T-helper 22 cell (primary cell): ENCODE data around the gene ATP8A2.

Source experiments
- DNase-seq: peaks from one replicate; pipeline ENCODE4 v3.0.0-alpha.2; 2020; ENCODE audit warnings: low read depth

Gene ATP8A2

GRCh38 chr13:25731536-25731935 is 359.8 kb downstream of the ATP8A2 start:
- DNase-seq, result no peak

- no peak for DNase-seq
Measured at GRCh38 chr13:25732111-25732865, 360.5 kb downstream of the ATP8A2 start.

DNA sequence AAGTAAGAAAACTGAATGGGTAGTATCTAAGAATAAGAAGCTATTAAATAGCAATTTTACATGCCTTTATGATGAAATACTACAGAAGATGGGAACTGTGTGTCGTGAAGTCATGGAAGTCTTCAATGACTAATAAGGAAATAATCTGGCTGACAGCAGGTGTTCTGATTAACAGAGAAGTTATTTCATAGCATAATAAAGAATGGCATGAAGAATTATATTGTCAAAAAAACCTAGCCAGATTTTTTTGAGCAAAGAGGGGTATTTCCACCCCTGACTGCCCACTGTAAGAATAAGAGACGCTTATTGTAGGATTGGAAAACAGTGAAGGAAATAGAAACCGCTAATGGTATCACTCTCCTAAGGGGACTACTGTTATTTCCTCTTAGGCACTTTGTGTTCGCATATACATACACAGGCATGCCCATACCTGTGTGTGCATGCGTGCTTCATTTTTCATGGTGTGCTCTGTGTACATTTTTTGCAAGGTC is 361.3 kb downstream of the ATP8A2 start:
- DNase-seq, result no peak

GRCh38 chr13:25733696-25734435 is 362.1 kb downstream of the ATP8A2 start:
- DNase-seq, result no peak

DNA sequence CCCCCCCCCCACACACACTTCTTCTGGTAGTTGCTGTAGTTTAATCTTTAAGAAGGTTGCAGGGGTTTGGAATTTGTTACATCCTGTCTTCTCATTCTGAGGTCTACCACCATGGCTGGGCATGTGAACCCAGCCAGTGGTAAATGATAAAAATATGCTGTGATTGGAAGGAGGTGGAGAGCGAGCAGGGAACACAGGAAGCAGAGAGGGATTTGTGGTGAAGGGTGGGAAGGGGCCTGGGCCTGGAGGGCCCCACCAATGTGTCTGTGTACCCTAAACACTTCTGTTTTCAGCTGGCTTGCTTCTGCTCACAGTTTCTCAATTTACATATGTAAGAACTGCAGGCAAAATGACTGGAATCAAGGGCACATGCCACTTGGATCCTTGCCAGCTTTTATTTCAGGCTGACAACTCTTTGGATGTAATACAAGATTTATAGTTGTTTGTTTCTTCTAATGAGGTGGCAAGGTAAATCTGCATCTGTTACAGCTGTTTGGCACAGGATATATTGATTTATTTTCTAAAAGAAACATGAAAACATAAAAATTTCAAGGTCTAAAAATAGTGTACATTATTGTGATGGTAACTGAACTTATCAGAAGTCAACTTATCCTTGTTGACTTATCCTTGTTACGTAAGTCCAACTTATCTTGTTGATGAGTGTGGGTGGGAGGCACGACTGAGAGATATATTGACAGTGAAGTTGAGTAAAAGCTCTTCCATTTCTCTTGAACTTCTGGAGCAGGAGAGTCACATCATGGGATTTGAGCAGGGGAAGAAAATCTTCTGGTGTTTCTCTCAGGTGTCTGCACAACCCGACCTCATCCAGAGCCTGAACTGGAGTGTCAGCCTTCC is 366.8 kb downstream of the ATP8A2 start:
- no peak for DNase-seq

- DNase-seq, result no peak
Measured at GRCh38 chr13:25739376-25739775, 367.6 kb downstream of the ATP8A2 start.

DNA sequence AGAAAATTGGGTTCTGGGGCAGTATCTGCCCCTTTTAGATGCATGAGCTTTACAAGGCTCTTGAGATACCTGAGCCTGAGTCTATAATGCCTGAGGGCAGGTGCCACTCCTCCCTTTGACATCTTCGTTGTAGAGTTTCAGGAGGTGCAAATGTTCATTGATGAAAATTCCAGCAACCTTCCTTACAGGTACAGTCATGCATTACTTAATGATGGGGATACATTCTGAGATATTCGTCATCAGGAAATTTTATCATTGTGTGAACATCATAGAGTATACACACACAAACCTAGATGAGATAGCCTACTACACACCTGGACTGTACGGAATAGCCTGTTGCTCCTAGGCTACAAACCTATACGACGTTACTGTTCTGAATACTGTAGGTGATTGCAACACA is 370.0 kb downstream of the ATP8A2 start:
- DNase-seq, result no peak

DNA sequence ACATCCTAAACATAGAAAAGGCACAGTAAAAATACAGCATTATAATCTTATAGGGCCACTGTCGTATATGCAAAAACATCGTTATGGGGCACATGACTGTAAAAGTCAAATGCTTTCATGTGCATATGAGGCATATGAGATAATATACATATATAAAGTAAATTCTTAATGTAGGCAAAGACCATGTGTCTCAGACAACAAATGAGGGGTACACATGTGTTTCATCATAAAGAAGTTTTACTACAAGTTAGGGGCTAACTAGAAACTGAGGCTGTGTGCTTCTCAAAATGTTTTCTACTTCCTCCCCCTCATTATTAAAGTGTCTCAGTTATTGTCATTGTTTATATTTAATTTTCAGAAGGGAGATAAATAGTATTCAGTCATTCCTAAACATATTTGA is 370.4 kb downstream of the ATP8A2 start:
- DNase-seq, result no peak

GRCh38 chr13:25743421-25743820 is 371.6 kb downstream of the ATP8A2 start:
- no peak for DNase-seq

DNA sequence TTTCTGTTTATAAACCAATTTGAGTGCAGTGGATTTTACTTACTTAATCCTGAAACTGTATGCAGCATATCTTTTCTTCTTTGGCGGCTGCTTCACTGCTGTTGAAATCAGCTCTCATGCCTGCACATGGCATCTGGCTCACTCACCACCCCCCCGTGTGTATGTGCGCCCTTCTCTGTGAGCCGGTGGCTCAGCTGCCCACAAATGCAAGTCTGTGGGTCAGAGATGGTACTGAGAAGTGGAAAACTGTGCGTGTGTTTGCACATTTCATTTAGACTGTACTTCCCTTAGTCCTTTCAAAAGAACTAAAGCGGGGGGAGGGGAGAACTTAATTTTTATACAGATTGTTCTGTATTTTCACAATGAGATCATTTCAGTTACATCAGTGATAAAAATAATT is 372.4 kb downstream of the ATP8A2 start:
- DNase-seq, result no peak

DNA sequence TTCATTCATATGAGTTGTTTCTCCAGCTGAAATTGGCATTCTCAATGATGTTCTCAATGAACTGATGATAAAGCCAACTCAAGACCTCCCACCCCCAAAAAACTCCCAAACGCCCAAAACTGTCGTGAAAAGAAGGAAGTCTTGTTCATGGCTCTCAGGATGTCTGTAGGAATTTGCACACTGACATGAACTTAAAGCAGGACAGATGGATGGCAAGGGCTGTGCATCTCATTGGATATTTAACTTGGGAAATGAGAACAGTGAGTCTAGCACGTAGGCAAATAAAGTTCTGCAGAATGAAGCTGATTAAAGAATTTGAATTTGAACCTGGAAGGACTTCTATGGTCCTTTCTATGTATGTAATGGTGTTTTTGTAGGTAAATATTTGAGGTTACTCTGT is 374.4 kb downstream of the ATP8A2 start:
- DNase-seq, result no peak

- DNase-seq, result no peak
Measured at GRCh38 chr13:25752957-25753551, 381.3 kb downstream of the ATP8A2 start.

DNA sequence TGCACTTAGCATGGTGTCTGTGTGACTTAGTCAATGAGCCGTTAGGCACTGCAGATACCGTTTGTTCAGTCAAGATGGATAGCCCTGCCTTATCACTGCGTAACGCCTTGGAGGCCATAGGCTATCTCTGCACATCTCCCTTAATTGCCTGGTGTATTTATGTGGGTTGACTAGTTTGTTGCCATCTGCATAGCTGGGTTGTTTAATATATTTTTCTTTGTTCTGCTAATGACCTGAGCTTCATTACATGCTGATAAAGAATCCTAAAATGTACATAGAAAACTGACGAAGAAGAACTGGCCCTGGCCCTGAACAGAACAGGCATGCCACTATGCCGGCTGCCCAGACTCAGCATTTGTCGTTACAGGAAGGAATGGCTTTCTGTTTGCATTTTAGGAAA is 382.2 kb downstream of the ATP8A2 start:
- DNase-seq, result no peak

DNA sequence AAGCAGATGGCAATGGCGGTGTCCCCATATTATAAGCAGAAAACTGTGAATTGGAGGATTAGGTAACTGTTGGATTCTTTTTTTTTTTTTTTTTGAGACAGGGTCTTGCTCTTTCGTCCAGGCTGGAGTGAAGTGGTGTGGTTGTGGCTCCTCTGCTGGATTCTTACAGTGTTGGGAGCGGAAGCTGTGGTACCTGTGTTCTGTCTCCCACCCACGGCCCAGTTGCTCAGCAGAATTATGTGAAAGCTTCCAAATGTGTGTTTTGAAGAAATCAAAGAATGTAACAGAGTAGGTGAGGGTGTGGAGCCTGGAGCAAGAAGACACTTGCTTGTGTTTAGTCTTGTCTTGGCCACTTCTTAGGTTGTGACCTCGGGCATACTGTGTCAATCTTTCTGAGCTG is 384.5 kb downstream of the ATP8A2 start:
- DNase-seq, result no peak

GRCh38 chr13:25756912-25757311 is 385.1 kb downstream of the ATP8A2 start:
- DNase-seq, result no peak

DNA sequence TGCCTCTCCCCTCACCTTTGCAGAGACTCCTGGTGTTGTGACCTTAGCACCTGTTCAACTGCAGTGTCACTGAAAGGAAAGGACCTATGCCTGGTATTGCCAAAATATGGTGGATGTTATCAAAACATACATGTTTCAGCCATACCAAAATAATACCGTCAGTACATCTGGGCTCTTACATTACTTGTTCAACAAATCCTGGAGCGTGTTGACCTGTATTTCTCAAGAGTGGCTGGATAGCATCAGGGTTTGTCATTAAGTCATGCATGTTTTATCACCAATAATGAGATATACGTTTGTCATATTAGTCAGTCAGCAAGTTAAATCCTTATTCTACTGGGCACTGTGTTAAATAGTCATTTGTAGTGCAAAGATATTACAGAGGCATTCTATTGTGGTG is 389.3 kb downstream of the ATP8A2 start:
- no peak for DNase-seq

- DNase-seq, result no peak
Measured at GRCh38 chr13:25762281-25762680, 390.5 kb downstream of the ATP8A2 start.

- DNase-seq, result no peak
Measured at GRCh38 chr13:25762795-25763377, 391.1 kb downstream of the ATP8A2 start.

- DNase-seq, result no peak
Measured at GRCh38 chr13:25764378-25764777, 392.6 kb downstream of the ATP8A2 start.

- DNase-seq, result no peak
Measured at GRCh38 chr13:25765266-25765665, 393.5 kb downstream of the ATP8A2 start.

DNA sequence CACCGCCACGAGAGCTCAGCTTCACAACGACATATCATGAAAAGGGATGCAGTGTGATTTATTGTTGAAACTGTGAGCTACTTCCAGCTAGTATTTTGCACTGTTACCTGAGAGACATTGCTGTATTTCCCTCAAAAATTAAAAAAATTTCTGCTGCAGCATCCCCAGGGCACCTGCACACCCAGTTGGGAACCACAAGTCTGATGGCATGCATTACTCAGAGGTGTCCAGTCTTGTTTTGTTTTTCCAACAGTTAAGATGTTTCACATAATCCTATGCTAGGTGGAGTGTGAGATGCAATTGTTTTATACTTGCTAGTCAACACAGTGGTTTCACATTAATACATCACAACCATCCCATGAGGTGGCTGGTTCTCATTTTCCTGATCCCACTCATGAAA is 394.8 kb downstream of the ATP8A2 start:
- no peak for DNase-seq

GRCh38 chr13:25766991-25767390 is 395.2 kb downstream of the ATP8A2 start:
- no peak for DNase-seq
